SK-N-SH treated with all-trans-retinoic acid at 6 μM for 48 hours (cell line): Measurements from ENCODE around the gene TRIP4.

ENCODE experiments used
- ATAC-seq: fragments of 200-7000 bp; cut with Tn5 transposase; 3 replicates; pipeline ENCODE4 v1.9.1; 2020; ENCODE audit warnings: mild to moderate bottlenecking, moderate library complexity
- ARNTL ChIP-seq: fragments of 450-650 bp; formaldehyde crosslinking; IDR thresholded peaks from 2 replicates; pipeline ENCODE4 v1.5.0; 2020; ENCODE audit warnings: low read depth, mild to moderate bottlenecking, moderate library complexity, borderline replicate concordance
- BACH2 ChIP-seq: fragments of 250-450 bp; sonication (Bioruptor Pico); IDR thresholded peaks from 2 replicates; pipeline ENCODE4 v1.9.0; 2021; ENCODE audit warnings: mild to moderate bottlenecking, borderline replicate concordance
- CREB5 ChIP-seq: fragments of 250-450 bp; sonication (Bioruptor Pico); IDR thresholded peaks from 2 replicates; pipeline ENCODE4 v1.5.1; 2020; ENCODE audit warnings: low read depth, mild to moderate bottlenecking, moderate library complexity
- CSDC2 ChIP-seq: fragments of 250-450 bp; sonication (Bioruptor Pico); IDR thresholded peaks from 2 replicates; pipeline ENCODE4 v1.5.0; 2020; ENCODE audit warnings: mild to moderate bottlenecking, moderate library complexity
- CSRNP3 ChIP-seq: fragments of 250-450 bp; sonication (Bioruptor Pico); IDR thresholded peaks from 2 replicates; pipeline ENCODE4 v1.5.1; 2021; ENCODE audit warnings: mild to moderate bottlenecking, moderate library complexity
- ESRRG ChIP-seq: fragments of 250-450 bp; sonication (Bioruptor Pico); IDR thresholded peaks from 2 replicates; pipeline ENCODE4 v1.6.1; 2021; ENCODE audit warnings: mild to moderate bottlenecking
- OSR1 ChIP-seq: fragments of 250-450 bp; sonication (Bioruptor Pico); IDR thresholded peaks from 2 replicates; pipeline ENCODE4 v1.8.0; 2022; ENCODE audit warnings: moderate library complexity, mild to moderate bottlenecking, inconsistent platforms
- POU6F1 ChIP-seq: fragments of 250-450 bp; sonication (Bioruptor Pico); IDR thresholded peaks from 2 replicates; pipeline ENCODE4 v1.8.0; 2021; ENCODE audit warnings: low read depth, mild to moderate bottlenecking, moderate library complexity, borderline replicate concordance
- PPARA ChIP-seq: fragments of 250-450 bp; sonication (Bioruptor Pico); IDR thresholded peaks from 2 replicates; pipeline ENCODE4 v1.5.0; 2020; ENCODE audit warnings: mild to moderate bottlenecking, borderline replicate concordance
- RARB ChIP-seq: fragments of 250-450 bp; sonication (Bioruptor Pico); IDR thresholded peaks from 2 replicates; pipeline ENCODE4 v1.8.0; 2021; ENCODE audit warnings: mild to moderate bottlenecking, moderate library complexity
- SNAI2 ChIP-seq: fragments of 250-450 bp; sonication (Bioruptor Pico); IDR thresholded peaks from 2 replicates; pipeline ENCODE4 v1.5.0; 2020; ENCODE audit warnings: mild to moderate bottlenecking, moderate library complexity
- TCF4 ChIP-seq: fragments of 250-450 bp; sonication (Bioruptor Pico); IDR thresholded peaks from 2 replicates; pipeline ENCODE4 v1.8.0; 2021; ENCODE audit warnings: mild to moderate bottlenecking, moderate library complexity, borderline replicate concordance
- TSHZ2 ChIP-seq: fragments of 250-450 bp; sonication (Bioruptor Pico); IDR thresholded peaks from 2 replicates; pipeline ENCODE4 v1.5.0; 2020; ENCODE audit warnings: mild to moderate bottlenecking, moderate library complexity
- ZC3H10 ChIP-seq: fragments of 250-450 bp; sonication (Bioruptor Pico); IDR thresholded peaks from 2 replicates; pipeline ENCODE4 v1.5.1; 2021; ENCODE audit warnings: mild to moderate bottlenecking, moderate library complexity
- ZFP3 ChIP-seq: fragments of 250-450 bp; sonication (Bioruptor Pico); IDR thresholded peaks from 2 replicates; pipeline ENCODE4 v1.5.0; 2020; ENCODE audit warnings: mild to moderate bottlenecking, moderate library complexity
- ZNF565 ChIP-seq: fragments of 450-650 bp; formaldehyde crosslinking; conservative IDR thresholded peaks from 2 replicates; pipeline ENCODE4 v1.5.0; 2020; ENCODE audit warnings: low read depth, mild to moderate bottlenecking, moderate library complexity
- ZNF70 ChIP-seq: fragments of 450-650 bp; formaldehyde crosslinking; IDR thresholded peaks from 2 replicates; pipeline ENCODE4 v1.5.0; 2020; ENCODE audit warnings: mild to moderate bottlenecking, moderate library complexity
- ZNF8 ChIP-seq: fragments of 450-650 bp; formaldehyde crosslinking; IDR thresholded peaks from 2 replicates; pipeline ENCODE4 v1.5.0; 2020; ENCODE audit warnings: mild to moderate bottlenecking, moderate library complexity

Gene TRIP4

GRCh38 chr15:64354688-64355344 is 32.8 kb upstream of the TRIP4 start:
- TF ChIP-seq OSR1 (no peak), ESRRG (no peak), RARB (no peak), ZNF565 (CRISPR knock-in tag) (no peak), CSDC2 (CRISPR knock-in tag) (no peak), POU6F1 (CRISPR knock-in tag) (no peak), ZC3H10 (CRISPR knock-in tag) (no peak), CREB5 (no peak), ARNTL (CRISPR knock-in tag) (no peak), BACH2 (CRISPR knock-in tag) (no peak), ZNF70 (no peak), PPARA (CRISPR knock-in tag) (no peak), TSHZ2 (no peak), SNAI2 (CRISPR knock-in tag) (no peak)
- no peak for ATAC-seq

GRCh38 chr15:64355348-64355943 is 32.2 kb upstream of the TRIP4 start:
- peak; percentile 52 for ATAC-seq
- TF ChIP-seq SNAI2 (CRISPR knock-in tag) = no peak
- TF ChIP-seq ZNF70 = no peak
- no peak for TF ChIP-seq ZNF565 (CRISPR knock-in tag)
- TF ChIP-seq OSR1 = no peak
- no peak for TF ChIP-seq BACH2 (CRISPR knock-in tag)
- TF ChIP-seq ZNF8 (CRISPR knock-in tag) = no peak
- no peak for TF ChIP-seq ZFP3 (CRISPR knock-in tag)
- no peak for TF ChIP-seq ZC3H10 (CRISPR knock-in tag)
- no peak for TF ChIP-seq TSHZ2
- TF ChIP-seq ESRRG = no peak
- no peak for TF ChIP-seq CSRNP3 (CRISPR knock-in tag)
- no peak for TF ChIP-seq POU6F1 (CRISPR knock-in tag)
- no peak for TF ChIP-seq PPARA (CRISPR knock-in tag)
- TF ChIP-seq TCF4 = no peak
- TF ChIP-seq CREB5 = no peak
- TF ChIP-seq ARNTL (CRISPR knock-in tag) = no peak
